KOPT-K1 (cell line): ENCODE measurements around the gene ERC2.

Source experiments
- H3K27ac ChIP-seq: fragments of 200-600 bp; sonication (generic); 2 replicates; pipeline ENCODE4 v1.5.1; 2016; ENCODE audit warnings: antibody characterized with exemption, mild to moderate bottlenecking, low read depth, low read length; ENCODE audit not compliant: poor library complexity, severe bottlenecking
- H3K36me3 ChIP-seq: fragments of 200-600 bp; sonication (generic); 2 replicates; pipeline ENCODE4 v1.5.1; 2017; ENCODE audit warnings: antibody characterized with exemption, mild to moderate bottlenecking, low read length, moderate library complexity; ENCODE audit not compliant: insufficient read depth
- H3K9me3 ChIP-seq: fragments of 200-600 bp; sonication (generic); 2 replicates; pipeline ENCODE4 v1.5.1; 2017; ENCODE audit warnings: antibody characterized with exemption, low read length, mild to moderate bottlenecking; ENCODE audit not compliant: insufficient read depth, poor library complexity, severe bottlenecking

ERC2 gene

GRCh38 chr3:55895897-55896566 is 572.2 kb downstream of the ERC2 start:
- Histone ChIP-seq H3K9me3 (no peaks in the 10 kb centered on the region), H3K36me3 (no peaks in the 10 kb centered on the region), H3K27ac (no peak overlapping the region)

- Histone ChIP-seq H3K27ac (no peak overlapping the region), H3K36me3 (no peaks in the 10 kb centered on the region), H3K9me3 (no peaks in the 10 kb centered on the region)
These were observed 573.7 kb downstream of the ERC2 start for GRCh38 chr3:55894605-55895004.

DNA sequence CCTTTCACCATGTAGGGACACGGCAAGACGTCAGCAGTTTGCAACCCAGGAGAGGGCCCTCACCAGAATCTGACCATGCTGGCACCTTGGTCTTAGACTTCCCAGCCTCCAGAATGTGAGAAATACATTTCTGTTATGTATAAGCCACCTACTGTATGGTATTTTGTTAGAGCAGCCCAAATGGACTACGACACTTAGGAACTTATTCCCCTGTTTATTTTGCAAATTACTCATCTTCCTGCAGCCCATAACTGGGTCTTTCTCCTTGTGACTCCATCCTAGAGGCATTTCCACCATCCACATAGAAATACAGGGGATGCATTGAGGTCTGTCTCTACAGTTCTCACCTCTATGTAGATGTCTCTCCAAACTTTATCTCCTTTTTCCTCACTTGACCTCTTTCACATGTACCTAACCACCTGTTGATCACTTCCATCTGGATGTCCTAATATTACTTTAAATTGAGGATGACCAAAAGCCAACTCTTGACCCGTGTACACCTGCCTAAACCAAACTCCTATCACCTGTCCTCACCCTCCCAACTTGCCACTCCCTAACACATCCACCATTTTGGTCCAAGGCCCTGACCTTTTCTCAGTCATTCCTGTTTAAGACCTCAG is 575.1 kb downstream of the ERC2 start:
- H3K9me3 ChIP-seq, result no peaks in the 10 kb centered on the region
- no peak overlapping the region for H3K27ac ChIP-seq
- H3K36me3 ChIP-seq, result no peaks in the 10 kb centered on the region

DNA sequence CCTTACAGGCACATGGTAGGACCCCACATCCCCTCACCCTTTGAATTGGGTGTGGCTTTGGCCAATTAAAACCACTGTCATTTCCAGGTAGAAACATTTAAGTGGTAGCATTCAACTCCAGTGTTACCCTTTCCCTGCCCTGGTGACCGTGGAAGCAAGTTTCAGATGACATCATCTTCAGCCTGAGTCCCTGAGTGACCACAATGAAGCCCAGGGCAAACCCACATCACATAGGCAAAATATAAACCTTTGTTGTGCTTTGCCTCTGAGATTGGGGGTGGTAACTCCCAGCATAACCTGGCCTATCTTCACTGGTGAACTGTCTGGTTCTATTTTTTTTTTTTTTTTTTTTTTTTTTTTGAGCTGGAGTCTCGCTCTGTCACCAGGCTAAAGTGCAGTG is 577.2 kb downstream of the ERC2 start:
- Histone ChIP-seq H3K9me3 (no peaks in the 10 kb centered on the region), H3K36me3 (no peaks in the 10 kb centered on the region), H3K27ac (no peak overlapping the region)

DNA sequence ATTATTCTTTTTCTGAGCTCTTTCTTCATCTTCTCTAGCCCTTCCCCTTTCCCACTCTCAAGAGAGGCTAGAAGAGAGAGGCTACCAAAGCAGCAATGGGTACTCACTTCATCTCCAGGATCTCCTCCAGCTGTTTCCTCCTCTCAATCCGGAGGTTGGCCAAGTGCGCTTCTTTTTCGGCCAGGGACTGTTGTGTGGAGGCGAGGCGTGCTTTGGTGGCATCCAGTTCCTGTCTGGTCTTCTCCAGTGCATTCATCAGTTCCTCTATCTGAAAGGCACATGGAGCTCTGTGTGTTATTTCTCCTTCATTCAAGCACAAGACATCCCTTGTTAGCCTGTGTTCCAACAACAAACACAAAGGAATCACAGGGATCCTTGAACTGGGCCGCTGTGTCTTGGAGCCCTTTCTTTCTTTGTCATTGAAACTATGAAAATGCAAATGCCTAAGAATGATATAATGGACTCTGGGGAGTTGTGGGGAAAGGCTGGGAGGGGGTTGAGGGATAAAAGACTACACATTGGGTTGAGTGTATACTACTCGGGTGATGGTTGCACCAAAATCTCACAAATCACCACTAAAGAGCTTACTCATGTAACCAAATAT is 579.9 kb downstream of the ERC2 start:
- Histone ChIP-seq H3K9me3 (no peaks in the 10 kb centered on the region), H3K36me3 (no peaks in the 10 kb centered on the region), H3K27ac (no peak overlapping the region)

- no peaks in the 10 kb centered on the region for H3K9me3 ChIP-seq
- H3K27ac ChIP-seq, result no peak overlapping the region
- no peaks in the 10 kb centered on the region for H3K36me3 ChIP-seq
These were observed 582.5 kb downstream of the ERC2 start for GRCh38 chr3:55885721-55886120.

GRCh38 chr3:55884491-55885285 is 583.6 kb downstream of the ERC2 start:
- Histone ChIP-seq H3K9me3 (no peaks in the 10 kb centered on the region), H3K27ac (no peak overlapping the region), H3K36me3 (no peaks in the 10 kb centered on the region)

- Histone ChIP-seq H3K36me3 (no peaks in the 10 kb centered on the region), H3K27ac (no peak overlapping the region), H3K9me3 (no peaks in the 10 kb centered on the region)
These were observed 584.2 kb downstream of the ERC2 start for GRCh38 chr3:55884066-55884465.

GRCh38 chr3:55882006-55882405 is 586.3 kb downstream of the ERC2 start:
- Histone ChIP-seq H3K27ac (no peak overlapping the region), H3K36me3 (no peaks in the 10 kb centered on the region), H3K9me3 (no peaks in the 10 kb centered on the region)

GRCh38 chr3:55880357-55880756 is 587.9 kb downstream of the ERC2 start:
- Histone ChIP-seq H3K36me3 (no peaks in the 10 kb centered on the region), H3K9me3 (no peaks in the 10 kb centered on the region), H3K27ac (no peak overlapping the region)

- H3K36me3 ChIP-seq, result no peaks in the 10 kb centered on the region
- H3K27ac ChIP-seq, result no peak overlapping the region
- H3K9me3 ChIP-seq, result no peaks in the 10 kb centered on the region
These were observed 588.4 kb downstream of the ERC2 start for GRCh38 chr3:55879901-55880331.

- H3K36me3 ChIP-seq, result no peaks in the 10 kb centered on the region
- H3K9me3 ChIP-seq, result no peaks in the 10 kb centered on the region
- no peak overlapping the region for H3K27ac ChIP-seq
These were observed 590.6 kb downstream of the ERC2 start for GRCh38 chr3:55877703-55878102.

- no peaks in the 10 kb centered on the region for H3K9me3 ChIP-seq
- no peak overlapping the region for H3K27ac ChIP-seq
These were observed 591.7 kb downstream of the ERC2 start for GRCh38 chr3:55876560-55876959.

DNA sequence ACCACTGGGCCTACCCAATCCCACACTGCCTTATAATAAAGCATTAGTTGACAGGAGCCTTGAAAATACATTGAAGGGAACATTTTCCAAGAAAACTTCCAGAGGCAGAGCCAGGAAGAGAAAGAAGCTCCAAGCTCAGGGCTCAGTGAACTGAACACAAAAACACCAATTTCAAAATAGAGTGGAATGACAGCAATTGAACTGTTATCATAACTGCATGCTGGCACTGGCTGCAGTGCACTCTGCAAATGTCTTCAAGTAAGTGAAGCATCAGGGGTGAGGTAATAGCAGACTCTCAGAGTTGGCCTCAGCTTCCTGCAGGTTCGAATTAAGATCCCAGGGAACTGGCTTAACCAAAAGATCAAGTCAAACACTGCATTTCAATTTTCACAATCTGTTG is 593.2 kb downstream of the ERC2 start:
- no peak overlapping the region for H3K27ac ChIP-seq
- H3K9me3 ChIP-seq, result no peaks in the 10 kb centered on the region
- H3K36me3 ChIP-seq, result no peaks in the 10 kb centered on the region

More at GRCh38 chr3:55876560-55876959, 591.7 kb downstream of the ERC2 start:
- H3K36me3 ChIP-seq, result no peaks in the 10 kb centered on the region

DNA sequence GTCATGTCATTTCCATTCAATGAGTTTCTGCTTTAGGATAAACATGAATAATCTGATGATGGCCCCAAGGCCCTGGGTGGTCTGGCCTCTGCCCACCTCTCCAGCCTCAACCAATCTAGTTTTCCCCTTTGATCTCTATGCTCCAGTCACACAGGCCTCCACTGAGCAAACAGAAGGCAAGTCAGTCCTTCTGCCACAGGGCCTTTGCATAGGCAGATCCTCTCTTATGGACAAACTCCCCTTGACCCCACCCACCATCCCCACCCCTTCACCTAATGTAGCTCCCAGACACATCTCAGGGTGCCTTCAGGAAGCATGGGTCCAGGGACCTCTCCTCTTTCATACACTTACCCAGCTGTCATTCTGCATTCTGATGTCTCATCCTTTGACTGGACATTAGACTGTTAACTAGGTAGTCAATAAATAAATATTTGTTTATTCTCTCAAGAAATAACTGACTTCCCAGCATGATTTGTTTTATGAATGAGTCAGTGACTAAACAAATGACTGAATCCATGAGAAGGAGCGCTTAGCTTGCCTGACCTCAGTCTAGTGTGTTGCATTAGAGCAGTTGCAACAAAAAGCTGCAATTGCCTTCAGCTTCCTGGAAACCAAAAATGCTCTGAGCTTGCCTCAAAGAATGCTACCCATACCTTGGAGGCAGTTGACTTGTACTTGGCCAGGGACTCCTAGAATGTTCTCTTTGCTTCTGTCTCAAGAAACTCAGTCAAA is 594.6 kb downstream of the ERC2 start:
- Histone ChIP-seq H3K27ac (no peak overlapping the region), H3K9me3 (no peaks in the 10 kb centered on the region), H3K36me3 (no peaks in the 10 kb centered on the region)
